Measurements from ENCODE around the gene SLC1A6. TPM values are rescaled to one million over a fixed set of nuclear protein-coding genes. Genes with fewer than 3 reads are reported as not detected.

Gene SLC1A6
- polyA plus RNA-seq, 1 of the 3 experiments (the other 2 are of a cell fraction): not detected

GRCh38 chr19:14971474-14971873 is 8.2 kb downstream of the SLC1A6 start:
- no peaks in the 10 kb centered on the region for H3F3A ChIP-seq (replicated peaks; ENCODE audit: insufficient read depth)
- no peaks in the 10 kb centered on the region for H3K79me2 ChIP-seq (ENCODE audit: insufficient read depth)
- H3K4me1 ChIP-seq (ENCODE audit: control insufficient read depth in 1 of 2, insufficient read depth in 2 of 2, low read depth in 1 of 2, low read length in 1 of 2): no peaks in the 10 kb centered on the region
- WGBS (ENCODE audit: low lambda C conversion rate): 13% methylated on average over 7 of the region's 7 CpGs
- POLR2A ChIA-PET: no interaction called here
- peaks cover 1% of the 10 kb centered on the region for H3K27me3 ChIP-seq (ENCODE audit: insufficient read depth)
- no peak overlapping the region for H3K4me2 ChIP-seq
- TF ChIP-seq FOSL2 (IDR thresholded peaks at IDR 0.05; ENCODE audit: borderline replicate concordance, low read depth): no peak
- no peak for TF ChIP-seq RXRA (IDR thresholded peaks at IDR 0.05; ENCODE audit: borderline replicate concordance, low read depth)
- TF ChIP-seq NRF1 (IDR thresholded peaks at IDR 0.05; ENCODE audit: low read depth, low read length): no peak
- no peak for TF ChIP-seq USF1 (IDR thresholded peaks at IDR 0.05; ENCODE audit: borderline replicate concordance, low read depth)
- no peaks in the 10 kb centered on the region for H4K20me1 ChIP-seq (ENCODE audit: insufficient read depth)
- no peak overlapping the region for H3K9ac ChIP-seq
- no peaks in the 10 kb centered on the region for H3K36me3 ChIP-seq (replicated peaks in 1 of 2; ENCODE audit: control insufficient read depth in 1 of 2, insufficient read depth in 2 of 2, low read length in 1 of 2)
- H3K4me3 ChIP-seq (ENCODE audit: low read depth in 2 of 2, low read length in 1 of 2): no peak overlapping the region
- H3K9me3 ChIP-seq: no peaks in the 10 kb centered on the region
- no peaks in the 10 kb centered on the region for H3K9me2 ChIP-seq
- H2AFZ ChIP-seq (ENCODE audit: low read depth): no peak overlapping the region
- CTCF ChIA-PET: no interaction called here
- DNase-seq: no peak
- H3K27ac ChIP-seq (ENCODE audit: low read depth in 2 of 2, low read length in 1 of 2): no peak overlapping the region

GRCh38 chr19:14968247-14968646 is 11.4 kb downstream of the SLC1A6 start:
- Histone ChIP-seq H3K9ac (no peak overlapping the region), H3F3A (replicated peaks; ENCODE audit: insufficient read depth) (no peaks in the 10 kb centered on the region), H3K4me3 (ENCODE audit: low read depth in 2 of 2, low read length in 1 of 2) (no peak overlapping the region), H3K9me3 (no peaks in the 10 kb centered on the region), H3K36me3 (replicated peaks in 1 of 2; ENCODE audit: control insufficient read depth in 1 of 2, insufficient read depth in 2 of 2, low read length in 1 of 2) (no peaks in the 10 kb centered on the region), H3K27me3 (ENCODE audit: insufficient read depth) (no peaks in the 10 kb centered on the region), H2AFZ (ENCODE audit: low read depth) (no peak overlapping the region), H3K4me2 (no peak overlapping the region), H3K4me1 (ENCODE audit: control insufficient read depth in 1 of 2, insufficient read depth in 2 of 2, low read depth in 1 of 2, low read length in 1 of 2) (no peaks in the 10 kb centered on the region), H3K27ac (ENCODE audit: low read depth in 2 of 2, low read length in 1 of 2) (no peak overlapping the region), H4K20me1 (ENCODE audit: insufficient read depth) (no peaks in the 10 kb centered on the region), H3K79me2 (ENCODE audit: insufficient read depth) (no peaks in the 10 kb centered on the region), H3K9me2 (no peaks in the 10 kb centered on the region)
- no peak for TF ChIP-seq REST (IDR thresholded peaks at IDR 0.05; ENCODE audit: low read depth, low read length)
- TF ChIP-seq CTCF (IDR thresholded peaks at IDR 0.05): no peak
- TF ChIP-seq SMC3 (IDR thresholded peaks at IDR 0.05; ENCODE audit: low read depth, low read length): no peak
- no peak for TF ChIP-seq POLR2AphosphoS5 (IDR thresholded peaks at IDR 0.05; ENCODE audit: low read depth, low read length)
- no peak for TF ChIP-seq IRF3 (IDR thresholded peaks at IDR 0.05; ENCODE audit: low read depth, low read length)
- no peak for TF ChIP-seq CHD2 (IDR thresholded peaks at IDR 0.05; ENCODE audit: low read length, partially characterized antibody)
- TF ChIP-seq GATA2 (CRISPR knock-in tag; IDR thresholded peaks at IDR 0.05): no peak
- no peak for TF ChIP-seq FOXJ3 (CRISPR knock-in tag; IDR thresholded peaks at IDR 0.05)
- no peak for TF ChIP-seq NRF1 (IDR thresholded peaks at IDR 0.05; ENCODE audit: low read depth, low read length)
- no peak for TF ChIP-seq FOXM1 (IDR thresholded peaks at IDR 0.05; ENCODE audit: low read depth)
- no peak for TF ChIP-seq NFIC (IDR thresholded peaks at IDR 0.05; ENCODE audit: borderline replicate concordance)
- TF ChIP-seq ELF1 (IDR thresholded peaks at IDR 0.05): no peak
- no peak for TF ChIP-seq PBX3 (IDR thresholded peaks at IDR 0.05)
- TF ChIP-seq YY1 (IDR thresholded peaks at IDR 0.05; ENCODE audit: low read depth): no peak
- no peak for TF ChIP-seq MAX (IDR thresholded peaks at IDR 0.05; ENCODE audit: low read depth)
- no peak for TF ChIP-seq TAF1 (IDR thresholded peaks at IDR 0.05; ENCODE audit: borderline replicate concordance, low read depth, low read length)
- TF ChIP-seq GABPA (IDR thresholded peaks at IDR 0.05; ENCODE audit: low read depth): no peak
- no peak for TF ChIP-seq SIN3A (IDR thresholded peaks at IDR 0.05; ENCODE audit: borderline replicate concordance, low read depth, low read length)
- TF ChIP-seq RXRA (IDR thresholded peaks at IDR 0.05; ENCODE audit: borderline replicate concordance, low read depth): no peak
- no peak for TF ChIP-seq FOSL2 (IDR thresholded peaks at IDR 0.05; ENCODE audit: borderline replicate concordance, low read depth)
- DNase-seq: no peak
- WGBS (ENCODE audit: low lambda C conversion rate): 34% methylated on average over 13 of the region's 14 CpGs
- ChIA-PET POLR2A (no interaction called here), CTCF (no interaction called here)

All from SK-N-SH (cell line).